Colonic mucosa (tissue), 4 donors: ENCODE measurements around the gene PPP3CA. TPM values are rescaled to one million over a fixed set of nuclear protein-coding genes. Genes with fewer than 3 reads are reported as not detected.

Experiments used
- DNase-seq: peaks from one replicate; pipeline ENCODE4 v3.0.0-alpha.2; 2020
- H3K27ac ChIP-seq: fragments of 200-600 bp; one replicate; pipeline ENCODE4 v1.8.0; 2021
- H3K27me3 ChIP-seq: fragments of 200-600 bp; one replicate; pipeline ENCODE4 v1.8.0; 2021
- H3K36me3 ChIP-seq: fragments of 200-600 bp; one replicate; pipeline ENCODE4 v1.8.0; 2021
- H3K4me1 ChIP-seq: fragments of 200-600 bp; one replicate; pipeline ENCODE4 v1.8.0; 2021; ENCODE audit warnings: mild to moderate bottlenecking
- H3K4me3 ChIP-seq: fragments of 200-600 bp; one replicate; pipeline ENCODE4 v1.8.0; 2021
- H3K9ac ChIP-seq, 2 donors: one replicate each; pipeline ENCODE4 v1.7.0; 2013; ENCODE audit warnings: control low read depth in 2 of 2, low read depth in 2 of 2, low read length in 2 of 2
- H3K9me3 ChIP-seq: fragments of 200-600 bp; one replicate; pipeline ENCODE4 v1.8.0; 2021
- CTCF ChIP-seq: fragments of 200-600 bp; IDR thresholded peaks from one replicate; pipeline ENCODE4 v1.8.0; 2022; ENCODE audit warnings: antibody characterized with exemption, mild to moderate bottlenecking
- intact Hi-C: fragments of 100-400 bp; cut with DNase I; formaldehyde crosslinking; loops from one replicate; pipeline ENCODE4 v1.14.1; 2022
- total RNA-seq, 2 donors: library from RNA; stranded (reverse); fragmentation: NEBNext Ultra II Directional in 1 of 2; extraction: Animal tissue kit (Norgen Biotek cat#: 25700) in 1 of 2; gene quantifications; one replicate each; pipeline ENCODE4 v1.2.1, GENCODE V29; 2021
- donor health status: healthy.
- donor health status: DM: no; HTN: no; CAD: no.
- donor health status: DM: no; HTN: no; CAD: no.

Gene PPP3CA
- total RNA-seq, 2 donors from 2014 or later, result 34.5 to 43.9 TPM

GRCh38 chr4:101081695-101082369 lies 265.5 kb downstream of the PPP3CA start:
- no peaks in the 10 kb centered on the region for H3K36me3 ChIP-seq
- no peaks in the 10 kb centered on the region for H3K4me1 ChIP-seq
- no peak for TF ChIP-seq CTCF
- no peaks in the 10 kb centered on the region for H3K27me3 ChIP-seq
- H3K4me3 ChIP-seq, result no peak overlapping the region
- intact Hi-C loops, result no loop called here
- H3K27ac ChIP-seq, result no peak overlapping the region
- H3K9ac ChIP-seq, result no peak overlapping the region
- no peak for DNase-seq
- no peaks in the 10 kb centered on the region for H3K9me3 ChIP-seq

- Histone ChIP-seq H3K27me3 (no peaks in the 10 kb centered on the region), H3K4me3 (no peak overlapping the region), H3K27ac (no peak overlapping the region), H3K9ac (no peak overlapping the region), H3K4me1 (no peaks in the 10 kb centered on the region), H3K9me3 (no peaks in the 10 kb centered on the region), H3K36me3 (no peaks in the 10 kb centered on the region)
- intact Hi-C loops, result no loop called here
- DNase-seq, result no peak
- TF ChIP-seq CTCF, result no peak
Observed at GRCh38 chr4:101081166-101081565, 266.2 kb downstream of the PPP3CA start.

GRCh38 chr4:101078950-101079349 lies 268.4 kb downstream of the PPP3CA start:
- H3K4me1 ChIP-seq, result no peaks in the 10 kb centered on the region
- H3K4me3 ChIP-seq, result no peak overlapping the region
- no peaks in the 10 kb centered on the region for H3K36me3 ChIP-seq
- no peak overlapping the region for H3K9ac ChIP-seq
- intact Hi-C loops, result no loop called here
- no peak overlapping the region for H3K27ac ChIP-seq
- no peaks in the 10 kb centered on the region for H3K9me3 ChIP-seq
- TF ChIP-seq CTCF, result no peak
- no peaks in the 10 kb centered on the region for H3K27me3 ChIP-seq
- no peak for DNase-seq

- Histone ChIP-seq H3K9me3 (no peaks in the 10 kb centered on the region), H3K27me3 (no peaks in the 10 kb centered on the region), H3K4me1 (no peaks in the 10 kb centered on the region), H3K27ac (no peak overlapping the region), H3K4me3 (no peak overlapping the region), H3K36me3 (no peaks in the 10 kb centered on the region), H3K9ac (no peak overlapping the region)
- intact Hi-C loops, result no loop called here
- no peak for TF ChIP-seq CTCF
- no peak for DNase-seq
Observed at GRCh38 chr4:101076032-101076431, 271.3 kb downstream of the PPP3CA start.

- no peaks in the 10 kb centered on the region for H3K36me3 ChIP-seq
- H3K4me1 ChIP-seq, result no peaks in the 10 kb centered on the region
- intact Hi-C loops, result no loop called here
- no peak for DNase-seq
- TF ChIP-seq CTCF, result no peak
- no peaks in the 10 kb centered on the region for H3K27me3 ChIP-seq
- H3K9ac ChIP-seq, result no peak overlapping the region
- no peaks in the 10 kb centered on the region for H3K9me3 ChIP-seq
- H3K4me3 ChIP-seq, result no peak overlapping the region
- no peak overlapping the region for H3K27ac ChIP-seq
Observed at GRCh38 chr4:101075536-101075935, 271.8 kb downstream of the PPP3CA start.
